ENCODE results near the gene TRMT10C.

DNA sequence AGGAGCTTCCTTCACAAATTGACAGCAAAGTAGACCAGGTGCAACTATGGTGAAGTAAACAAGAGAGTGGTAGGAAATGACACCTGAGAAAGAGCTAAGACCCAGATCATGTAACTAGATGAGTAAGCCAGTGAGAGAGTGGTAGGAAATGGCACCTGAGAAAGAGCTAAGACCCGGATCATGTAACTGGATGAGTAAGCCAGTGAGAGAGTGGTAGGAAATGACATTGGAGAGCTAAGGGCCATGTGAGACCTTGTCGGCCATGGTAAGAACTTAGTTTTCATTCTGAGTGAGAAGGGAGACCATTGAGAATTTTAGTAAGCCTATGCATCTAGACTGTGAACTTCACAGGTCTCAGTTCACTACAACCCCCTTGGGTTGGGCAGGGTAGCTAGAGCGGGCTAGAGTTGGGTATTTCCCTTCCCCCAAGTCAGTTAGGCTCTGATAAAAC is 43.2 kb upstream of the TRMT10C start:
- TF ChIP-seq POLR2AphosphoS5 (IDR thresholded peaks at IDR 0.05; ENCODE audit: low read depth) = no peak
- TF ChIP-seq, protein P1, sequence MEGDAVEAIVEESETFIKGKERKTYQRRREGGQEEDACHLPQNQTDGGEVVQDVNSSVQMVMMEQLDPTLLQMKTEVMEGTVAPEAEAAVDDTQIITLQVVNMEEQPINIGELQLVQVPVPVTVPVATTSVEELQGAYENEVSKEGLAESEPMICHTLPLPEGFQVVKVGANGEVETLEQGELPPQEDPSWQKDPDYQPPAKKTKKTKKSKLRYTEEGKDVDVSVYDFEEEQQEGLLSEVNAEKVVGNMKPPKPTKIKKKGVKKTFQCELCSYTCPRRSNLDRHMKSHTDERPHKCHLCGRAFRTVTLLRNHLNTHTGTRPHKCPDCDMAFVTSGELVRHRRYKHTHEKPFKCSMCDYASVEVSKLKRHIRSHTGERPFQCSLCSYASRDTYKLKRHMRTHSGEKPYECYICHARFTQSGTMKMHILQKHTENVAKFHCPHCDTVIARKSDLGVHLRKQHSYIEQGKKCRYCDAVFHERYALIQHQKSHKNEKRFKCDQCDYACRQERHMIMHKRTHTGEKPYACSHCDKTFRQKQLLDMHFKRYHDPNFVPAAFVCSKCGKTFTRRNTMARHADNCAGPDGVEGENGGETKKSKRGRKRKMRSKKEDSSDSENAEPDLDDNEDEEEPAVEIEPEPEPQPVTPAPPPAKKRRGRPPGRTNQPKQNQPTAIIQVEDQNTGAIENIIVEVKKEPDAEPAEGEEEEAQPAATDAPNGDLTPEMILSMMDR (conservative IDR thresholded peaks at IDR 0.05; ENCODE audit: low read depth in 2 of 2) = no peak
- no peak for TF ChIP-seq EZH2phosphoT487 (IDR thresholded peaks at IDR 0.05; ENCODE audit: unreplicated experiment)
- TF ChIP-seq EZH2 (IDR thresholded peaks at IDR 0.05; ENCODE audit: low read depth, unreplicated experiment) = no peak
- TF ChIP-seq, protein P2, sequence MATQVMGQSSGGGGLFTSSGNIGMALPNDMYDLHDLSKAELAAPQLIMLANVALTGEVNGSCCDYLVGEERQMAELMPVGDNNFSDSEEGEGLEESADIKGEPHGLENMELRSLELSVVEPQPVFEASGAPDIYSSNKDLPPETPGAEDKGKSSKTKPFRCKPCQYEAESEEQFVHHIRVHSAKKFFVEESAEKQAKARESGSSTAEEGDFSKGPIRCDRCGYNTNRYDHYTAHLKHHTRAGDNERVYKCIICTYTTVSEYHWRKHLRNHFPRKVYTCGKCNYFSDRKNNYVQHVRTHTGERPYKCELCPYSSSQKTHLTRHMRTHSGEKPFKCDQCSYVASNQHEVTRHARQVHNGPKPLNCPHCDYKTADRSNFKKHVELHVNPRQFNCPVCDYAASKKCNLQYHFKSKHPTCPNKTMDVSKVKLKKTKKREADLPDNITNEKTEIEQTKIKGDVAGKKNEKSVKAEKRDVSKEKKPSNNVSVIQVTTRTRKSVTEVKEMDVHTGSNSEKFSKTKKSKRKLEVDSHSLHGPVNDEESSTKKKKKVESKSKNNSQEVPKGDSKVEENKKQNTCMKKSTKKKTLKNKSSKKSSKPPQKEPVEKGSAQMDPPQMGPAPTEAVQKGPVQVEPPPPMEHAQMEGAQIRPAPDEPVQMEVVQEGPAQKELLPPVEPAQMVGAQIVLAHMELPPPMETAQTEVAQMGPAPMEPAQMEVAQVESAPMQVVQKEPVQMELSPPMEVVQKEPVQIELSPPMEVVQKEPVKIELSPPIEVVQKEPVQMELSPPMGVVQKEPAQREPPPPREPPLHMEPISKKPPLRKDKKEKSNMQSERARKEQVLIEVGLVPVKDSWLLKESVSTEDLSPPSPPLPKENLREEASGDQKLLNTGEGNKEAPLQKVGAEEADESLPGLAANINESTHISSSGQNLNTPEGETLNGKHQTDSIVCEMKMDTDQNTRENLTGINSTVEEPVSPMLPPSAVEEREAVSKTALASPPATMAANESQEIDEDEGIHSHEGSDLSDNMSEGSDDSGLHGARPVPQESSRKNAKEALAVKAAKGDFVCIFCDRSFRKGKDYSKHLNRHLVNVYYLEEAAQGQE (IDR thresholded peaks at IDR 0.05; ENCODE audit: unreplicated experiment) = no peak
- no peak for TF ChIP-seq CREB1 (CRISPR knock-in tag; IDR thresholded peaks at IDR 0.05; ENCODE audit: low read depth)
- TF ChIP-seq NANOG (IDR thresholded peaks at IDR 0.05; ENCODE audit: borderline replicate concordance) = no peak
- no peak for TF ChIP-seq JUNB (IDR thresholded peaks at IDR 0.05; ENCODE audit: unreplicated experiment)
- TF ChIP-seq, protein P3, sequence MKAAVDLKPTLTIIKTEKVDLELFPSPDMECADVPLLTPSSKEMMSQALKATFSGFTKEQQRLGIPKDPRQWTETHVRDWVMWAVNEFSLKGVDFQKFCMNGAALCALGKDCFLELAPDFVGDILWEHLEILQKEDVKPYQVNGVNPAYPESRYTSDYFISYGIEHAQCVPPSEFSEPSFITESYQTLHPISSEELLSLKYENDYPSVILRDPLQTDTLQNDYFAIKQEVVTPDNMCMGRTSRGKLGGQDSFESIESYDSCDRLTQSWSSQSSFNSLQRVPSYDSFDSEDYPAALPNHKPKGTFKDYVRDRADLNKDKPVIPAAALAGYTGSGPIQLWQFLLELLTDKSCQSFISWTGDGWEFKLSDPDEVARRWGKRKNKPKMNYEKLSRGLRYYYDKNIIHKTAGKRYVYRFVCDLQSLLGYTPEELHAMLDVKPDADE (IDR thresholded peaks at IDR 0.05) = no peak
- no peak for TF ChIP-seq ZNF331 (CRISPR knock-in tag; IDR thresholded peaks at IDR 0.05; ENCODE audit: low read depth)
